Stimulated activated CD8-positive, alpha-beta memory T cell treated with anti-CD3 and anti-CD28 coated beads, Interleukin-15, amount 100 ng/mL, for 24 hours (primary cell): ENCODE results near the gene MRPL28.
"Not testable (repeated sequence)": the region's sequence is repeated elsewhere in the genome, so short reads cannot be mapped to it uniquely, and the experiment has no call there.

Experiments used
- DNase-seq: peaks from one replicate; pipeline ENCODE4 v3.0.0-alpha.2; 2020; ENCODE audit warnings: low read depth

Gene MRPL28

DNA sequence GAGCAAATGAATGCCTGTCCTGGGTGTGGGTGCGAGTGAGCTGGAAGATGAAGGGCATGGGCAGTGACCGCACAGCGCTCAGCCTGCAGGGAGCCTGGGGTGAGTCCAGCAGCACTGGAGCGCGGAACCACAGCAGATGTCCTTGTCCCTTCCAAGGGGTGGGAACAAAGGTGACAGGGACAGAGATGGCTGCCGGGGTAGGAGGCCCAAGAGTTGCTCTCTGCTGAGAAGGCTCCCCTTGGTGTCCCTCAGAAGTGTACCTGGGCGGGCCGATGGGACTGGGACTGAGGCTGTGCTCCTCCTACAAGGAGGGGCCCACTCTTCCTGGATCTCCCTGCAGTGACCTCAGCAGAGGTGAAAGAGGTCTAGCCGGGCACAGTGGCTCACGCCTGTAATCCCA is 19.0 kb upstream of the MRPL28 start:
- DNase-seq, result no peak

DNA sequence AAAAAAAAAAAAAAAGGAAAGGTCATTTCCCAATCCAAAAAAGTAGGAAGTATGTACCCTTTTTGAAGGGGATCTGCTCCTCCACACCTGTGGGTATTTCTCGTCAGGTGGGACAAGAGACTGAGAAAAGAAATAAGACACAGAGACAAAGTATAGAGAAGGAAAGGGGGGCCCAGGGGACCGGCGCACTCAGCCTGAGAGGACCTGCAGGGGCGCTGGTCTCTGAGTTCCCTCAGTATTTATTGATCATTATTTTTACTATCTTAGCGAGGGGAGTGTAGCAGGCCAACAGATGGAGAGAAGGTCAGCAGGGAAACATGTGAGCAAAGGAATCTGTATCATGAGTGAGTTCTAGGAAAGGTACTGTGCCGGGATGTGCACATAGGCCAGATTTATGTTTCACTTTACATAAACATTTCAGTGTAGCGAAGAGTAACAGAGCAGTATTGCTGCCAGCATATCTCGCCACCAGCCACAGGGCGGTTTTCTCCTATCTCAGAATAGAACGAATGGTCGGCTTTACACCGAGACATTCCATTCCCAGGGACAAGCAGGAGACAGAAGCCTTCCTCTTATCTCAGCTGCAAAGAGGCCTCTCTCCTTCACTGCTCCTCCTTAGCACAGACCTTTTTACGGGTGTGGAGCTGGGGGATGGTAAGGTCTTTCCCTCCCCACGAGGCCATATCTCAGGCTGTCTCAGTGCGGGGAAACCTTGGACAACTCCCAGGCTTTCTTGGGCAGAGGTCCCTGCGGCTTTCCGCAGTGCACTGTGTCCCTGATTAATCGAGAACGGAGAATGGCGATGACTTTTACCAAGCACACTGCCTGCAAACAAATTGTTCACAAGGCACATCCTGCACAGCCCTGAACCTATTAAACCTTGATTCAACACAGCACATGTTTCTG is 17.7 kb upstream of the MRPL28 start:
- DNase-seq, result not testable (repeated sequence)

DNA sequence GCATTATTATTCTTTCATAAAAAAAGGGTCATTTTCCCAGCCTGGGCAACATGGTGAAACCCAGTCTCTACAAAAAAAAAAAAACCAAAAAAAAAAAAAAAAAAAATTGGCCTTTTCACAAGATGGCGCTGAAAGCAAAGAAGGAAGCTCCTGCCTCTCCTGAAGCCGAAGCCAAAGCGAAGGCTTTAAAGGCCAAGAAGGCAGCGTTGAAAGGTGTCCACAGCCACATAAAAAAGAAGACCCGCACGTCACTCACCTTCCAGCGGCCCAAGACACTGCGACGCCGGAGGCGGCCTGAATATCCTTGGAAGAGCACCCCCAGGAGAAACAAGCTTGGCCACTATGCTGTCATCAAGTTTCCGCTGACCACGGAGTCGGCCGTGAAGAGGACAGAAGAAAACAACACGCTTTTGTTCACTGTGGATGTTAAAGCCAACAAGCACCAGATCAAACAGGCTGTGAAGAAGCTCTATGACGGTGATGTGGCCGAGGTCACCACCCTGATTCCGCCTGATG is 16.4 kb upstream of the MRPL28 start:
- DNase-seq, result no peak

DNA sequence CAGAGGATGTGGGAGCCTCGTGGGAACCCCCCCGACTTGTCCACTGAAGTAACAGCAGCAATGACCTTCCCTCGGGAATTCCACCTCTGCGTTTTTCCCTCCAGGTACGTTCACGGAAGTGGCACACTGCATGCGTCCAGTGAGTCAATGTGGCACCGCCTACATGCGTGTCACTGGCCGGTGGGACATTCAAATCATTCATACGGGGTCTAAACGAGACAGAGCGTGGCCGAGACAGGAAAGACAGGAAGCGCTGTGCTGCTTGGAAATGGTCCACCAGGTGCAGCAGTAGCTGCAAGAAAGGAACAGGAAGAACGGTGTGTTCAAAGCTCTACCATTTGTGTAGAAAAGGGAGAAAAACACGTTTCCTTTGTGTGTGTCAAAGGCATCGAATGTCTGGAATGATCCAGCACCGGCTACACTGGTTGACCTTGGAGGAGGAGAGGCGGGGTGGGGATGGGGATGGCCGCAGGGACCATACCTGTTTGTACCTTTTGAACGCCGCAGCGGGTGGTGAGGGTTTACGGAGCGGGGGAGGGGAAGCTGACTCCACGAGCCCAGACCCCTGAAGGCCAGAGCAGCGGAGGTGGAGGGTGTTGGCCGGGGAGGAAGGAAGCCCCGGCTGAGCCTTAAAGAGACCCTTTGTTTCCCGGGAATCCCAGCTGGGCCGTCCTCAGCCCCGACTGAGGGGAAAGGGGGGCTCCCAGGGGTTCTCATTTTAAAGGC is 13.2 kb upstream of the MRPL28 start:
- no peak for DNase-seq

DNA sequence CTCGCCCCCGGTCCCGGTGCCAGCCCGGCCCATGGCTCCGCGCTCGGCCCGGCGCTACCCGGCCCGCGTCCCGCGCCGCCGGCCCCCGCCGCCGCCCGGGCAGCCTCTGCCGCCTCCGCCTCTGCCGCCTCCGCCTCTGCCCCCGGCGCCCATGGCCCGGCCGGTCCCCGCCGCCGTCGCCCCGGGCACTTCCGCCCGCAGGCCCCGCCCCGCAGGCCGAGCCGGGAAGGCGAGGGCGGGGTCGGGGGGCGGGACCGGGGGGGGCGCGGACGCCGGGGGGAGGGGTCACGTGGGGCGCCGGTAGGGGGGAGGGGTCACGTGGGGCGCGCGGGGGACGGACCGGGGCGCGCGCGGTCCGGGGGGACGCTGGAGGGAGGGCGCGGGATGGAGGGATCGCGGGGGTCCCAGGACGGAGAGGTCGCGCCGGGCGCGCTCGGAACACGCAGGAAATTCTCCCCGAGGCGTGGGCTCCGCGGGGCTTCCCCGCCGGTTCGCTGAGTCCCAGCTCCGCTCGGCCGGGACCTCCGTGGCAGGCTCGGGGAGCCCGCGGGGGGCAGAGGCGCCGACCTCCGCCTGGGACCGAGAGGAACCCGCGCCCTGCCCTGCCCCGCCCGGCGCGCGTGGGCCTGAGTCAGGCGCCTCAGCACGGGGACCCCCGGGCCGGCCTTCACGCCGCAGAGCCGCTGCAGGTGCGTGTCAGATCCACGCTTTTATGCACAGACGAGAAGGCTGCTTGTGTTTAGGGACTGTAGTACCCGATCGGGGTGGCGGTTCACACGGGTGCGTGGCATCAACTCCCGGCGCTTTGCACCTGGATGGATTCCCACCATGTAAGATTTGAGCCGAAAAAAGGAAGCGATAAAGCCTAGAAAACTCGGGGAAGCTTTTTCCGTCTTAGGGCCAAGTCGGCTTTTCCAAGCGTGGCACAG is 11.7 kb upstream of the MRPL28 start, which contains the start of gene PGAP6:
TSS of gene PGAP6 (minus strand) at position 190 of the 929 bp plus-strand sequence. CDS start at position 33, 157 bp downstream.
- peak; percentile 45 for DNase-seq

DNA sequence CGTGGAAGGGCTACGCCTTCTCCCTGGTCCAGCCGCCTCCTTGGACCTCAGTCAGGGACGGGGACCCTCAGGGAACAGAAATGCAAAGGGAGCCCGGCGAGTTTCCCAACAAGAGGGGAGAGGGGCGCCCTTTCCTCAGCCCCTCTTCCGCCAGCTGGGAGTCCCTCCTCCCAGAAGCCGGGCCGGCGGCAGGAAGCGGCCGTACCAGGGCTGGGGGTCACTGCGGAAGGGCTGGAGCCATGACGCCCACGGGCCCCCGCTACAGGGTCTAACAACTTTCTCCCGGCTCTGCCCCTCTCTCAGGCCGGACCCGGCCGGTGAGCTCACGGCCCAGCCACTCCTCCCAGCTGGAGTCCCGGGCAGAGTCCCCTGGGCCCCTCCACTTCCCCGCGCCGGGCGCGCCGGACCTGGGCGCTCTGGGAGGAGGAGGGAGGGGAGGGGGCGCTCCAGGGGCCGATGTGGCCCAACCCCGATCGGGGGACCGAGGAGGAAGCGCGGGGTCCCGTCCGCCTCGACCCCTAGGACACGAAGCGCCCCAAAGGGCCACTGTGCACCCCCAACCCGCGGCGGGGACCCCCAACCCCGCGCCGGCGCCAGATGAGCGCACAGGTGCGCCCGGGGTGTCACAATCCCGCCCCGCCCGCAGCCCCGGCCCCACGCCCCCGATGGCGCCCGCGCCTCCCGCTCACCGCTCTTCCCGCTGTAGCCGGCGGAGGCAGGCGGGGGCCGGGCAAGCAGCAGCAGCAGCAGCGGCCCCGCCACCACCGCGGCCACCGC is 10.9 kb upstream of the MRPL28 start:
- DNase-seq, result no peak

DNA sequence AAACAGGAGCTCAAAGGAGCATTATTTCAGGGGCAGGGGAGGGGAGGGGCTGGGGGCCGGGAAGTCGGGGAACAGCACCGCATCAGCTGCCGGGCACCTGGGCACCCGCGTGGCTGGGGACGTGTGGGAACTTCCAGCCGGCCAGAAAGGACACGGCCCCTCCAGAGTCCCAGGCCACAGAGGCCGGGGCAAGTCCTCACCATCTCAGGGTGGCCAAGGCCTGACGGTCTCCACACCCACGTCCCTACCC is 10.3 kb upstream of the MRPL28 start:
- DNase-seq, result no peak

DNA sequence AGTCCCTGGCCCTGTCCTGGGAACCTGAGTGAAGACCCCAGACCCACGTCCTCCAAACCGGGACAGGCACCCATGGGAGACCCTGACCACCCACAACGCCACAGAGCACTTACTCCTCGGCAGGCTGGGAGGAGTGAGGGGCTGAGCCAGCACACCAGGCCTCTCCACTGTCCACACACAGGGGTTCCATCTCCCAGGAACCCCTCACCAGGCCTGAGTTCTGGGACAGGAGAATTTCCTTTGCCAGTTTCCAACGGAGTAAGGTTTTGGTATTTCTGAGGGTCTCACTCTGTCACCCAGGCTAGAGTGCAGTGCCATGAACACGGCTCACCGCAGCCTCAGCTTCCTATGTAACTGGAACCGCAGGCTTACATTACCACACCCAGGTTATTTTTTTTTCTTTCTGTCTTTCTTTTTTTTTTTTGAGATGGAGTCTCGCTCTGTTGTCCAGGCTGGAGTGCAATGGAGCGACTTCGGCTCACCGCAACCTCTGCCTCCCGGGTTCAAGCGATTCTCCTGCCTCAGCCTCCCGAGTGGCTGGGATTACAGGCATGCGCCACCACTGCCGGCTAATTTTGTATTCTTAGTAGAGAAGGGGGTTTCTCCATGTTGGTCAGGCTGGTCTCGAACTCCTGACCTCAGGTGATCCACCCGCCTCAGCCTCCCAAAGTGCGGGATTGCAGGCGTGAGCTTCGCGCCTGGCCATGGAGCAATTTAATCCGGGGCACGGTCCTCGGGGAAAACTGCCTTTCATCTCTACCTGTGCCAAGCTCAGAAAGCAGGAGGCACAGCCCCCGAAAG is 9.8 kb upstream of the MRPL28 start:
- no peak for DNase-seq

DNA sequence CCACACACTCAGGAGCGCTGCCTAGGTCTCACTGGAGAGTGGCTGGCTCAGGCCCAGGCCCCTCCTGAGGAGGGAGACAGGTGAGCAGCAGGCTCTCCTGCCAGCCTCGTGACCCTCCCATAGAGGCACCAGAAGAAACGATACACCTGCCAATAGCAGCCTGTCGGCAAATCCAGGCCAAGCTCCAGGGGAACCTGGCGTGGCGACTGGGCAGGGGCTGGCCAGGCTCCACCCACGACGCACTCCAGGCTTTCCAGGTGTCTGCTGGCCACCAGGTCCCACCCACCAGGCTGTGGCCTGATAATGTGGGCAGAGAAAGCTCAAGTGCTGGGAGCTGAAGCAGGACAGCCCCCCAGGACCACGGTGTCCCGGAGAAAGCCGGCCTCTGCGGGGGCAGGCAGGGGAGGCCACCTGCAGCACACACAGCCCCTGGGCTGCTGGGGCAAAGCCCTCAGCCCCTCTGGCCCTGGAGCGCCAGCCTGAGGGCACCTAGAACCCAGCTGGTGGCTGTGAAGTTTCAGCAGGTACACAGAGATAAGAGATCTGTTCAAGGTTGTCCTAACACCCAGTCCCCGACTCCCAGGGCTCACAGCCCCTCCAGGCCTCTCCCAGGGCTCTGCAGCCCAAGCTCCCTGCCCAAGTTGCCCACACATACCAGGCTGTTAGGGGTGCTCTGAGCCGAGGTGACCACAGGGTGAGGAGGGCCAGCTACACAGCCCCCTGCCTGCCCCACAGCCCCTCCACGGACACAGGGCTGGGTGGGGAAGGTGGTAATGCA is 9.0 kb upstream of the MRPL28 start:
- DNase-seq, result no peak

DNA sequence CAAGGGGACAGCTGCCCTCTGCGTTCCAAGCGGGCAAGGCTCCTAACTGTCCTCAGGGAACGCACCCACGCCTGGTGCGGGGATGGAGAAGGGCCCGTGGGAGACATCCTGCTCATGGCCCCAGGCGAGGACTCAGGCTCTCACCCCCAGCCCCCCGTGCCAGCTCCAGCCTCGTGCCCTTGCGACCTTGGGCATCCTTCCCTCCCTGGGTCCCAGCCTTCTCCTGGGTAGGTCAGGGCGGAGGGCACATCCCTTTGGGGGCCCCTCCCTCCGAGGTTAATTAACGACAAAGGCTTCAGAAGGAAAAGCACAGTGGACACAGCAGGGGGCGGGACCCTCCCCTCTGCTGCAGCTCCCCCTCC is 8.5 kb upstream of the MRPL28 start:
- no peak for DNase-seq

DNA sequence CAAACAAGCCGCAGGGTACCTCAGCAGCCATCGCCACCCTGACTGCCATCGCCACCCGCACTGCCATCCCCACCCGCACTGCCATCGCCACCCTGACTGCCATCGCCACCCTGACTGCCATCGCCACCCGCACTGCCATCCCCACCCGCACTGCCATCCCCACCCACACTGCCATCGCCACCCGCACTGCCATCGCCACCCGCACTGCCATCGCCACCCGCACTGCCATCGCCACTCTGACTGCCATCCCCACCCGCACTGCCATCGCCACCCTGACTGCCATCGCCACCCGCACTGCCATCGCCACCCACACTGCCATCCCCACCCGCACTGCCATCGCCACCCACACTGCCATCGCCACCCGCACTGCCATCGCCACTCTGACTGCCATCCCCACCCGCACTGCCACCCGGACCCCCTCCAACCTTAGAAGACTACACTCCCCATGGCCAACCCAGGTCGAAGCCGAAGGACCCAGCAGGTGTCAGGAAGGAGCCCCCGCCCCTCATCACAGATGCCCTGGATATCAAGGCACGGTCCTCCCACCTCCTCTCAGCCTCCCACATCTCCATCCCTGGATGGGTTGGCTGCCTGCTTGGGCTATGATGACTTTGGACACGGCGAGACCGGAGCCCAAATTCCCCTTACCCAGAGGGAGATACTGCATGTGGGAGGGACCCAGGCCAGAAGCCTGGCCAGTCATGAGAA is 7.9 kb upstream of the MRPL28 start:
- not testable (repeated sequence) for DNase-seq

DNA sequence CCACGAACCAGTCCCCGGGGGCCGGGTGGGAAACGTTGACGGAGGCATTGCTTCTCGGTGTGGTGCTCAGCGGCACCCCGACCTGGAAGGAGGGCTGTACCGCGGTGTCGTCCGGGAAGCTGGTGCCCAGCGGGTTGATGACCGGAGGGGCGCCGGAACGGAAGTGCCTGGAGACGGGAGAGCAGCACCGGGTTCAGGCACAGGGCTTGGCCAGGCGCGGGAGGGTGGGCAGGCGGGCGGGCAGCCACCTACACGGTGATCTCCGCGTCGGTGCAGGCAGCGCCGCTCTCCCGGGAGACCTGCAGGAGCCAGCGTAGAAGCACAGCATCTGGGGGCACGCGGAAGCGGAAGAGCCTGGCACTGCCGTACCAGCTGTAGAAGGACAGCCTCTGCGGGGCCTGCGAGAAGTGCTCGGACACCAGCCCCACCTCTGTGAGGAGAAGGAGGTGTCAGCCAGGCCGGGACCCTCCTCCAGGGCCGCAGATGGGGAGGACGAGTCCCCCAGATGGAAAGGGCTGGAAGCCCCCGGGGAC is 7.1 kb upstream of the MRPL28 start:
- DNase-seq, result no peak

DNA sequence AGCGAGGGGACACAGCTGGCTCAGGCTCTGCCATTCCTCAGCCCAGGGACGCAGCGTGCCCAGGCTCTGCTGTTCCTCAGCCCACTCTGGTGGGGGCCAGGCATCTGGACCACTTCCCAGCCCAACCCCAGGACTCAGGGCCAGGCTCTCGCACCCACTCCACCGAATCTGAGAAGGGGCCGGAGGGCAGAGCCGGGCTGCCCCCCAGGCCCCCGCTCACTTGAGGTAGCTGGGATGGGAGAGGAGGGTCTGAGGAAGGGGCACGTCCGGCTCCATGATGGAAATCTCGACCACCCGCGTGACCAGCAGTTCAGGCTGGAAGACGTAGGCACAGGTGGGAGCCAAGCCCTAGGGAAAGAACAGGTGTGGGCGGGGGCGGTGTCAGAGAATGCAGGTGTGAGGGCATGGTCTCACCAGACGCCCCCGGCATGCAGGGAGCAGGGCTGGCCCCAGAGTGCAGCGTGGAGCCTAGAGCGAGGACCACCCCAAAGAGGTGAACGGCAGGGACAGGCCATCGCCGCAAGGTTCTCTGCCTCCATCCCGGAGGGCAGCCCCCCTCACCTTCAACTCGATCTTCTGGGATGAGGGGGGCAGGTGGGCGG is 6.6 kb upstream of the MRPL28 start:
- no peak for DNase-seq

DNA sequence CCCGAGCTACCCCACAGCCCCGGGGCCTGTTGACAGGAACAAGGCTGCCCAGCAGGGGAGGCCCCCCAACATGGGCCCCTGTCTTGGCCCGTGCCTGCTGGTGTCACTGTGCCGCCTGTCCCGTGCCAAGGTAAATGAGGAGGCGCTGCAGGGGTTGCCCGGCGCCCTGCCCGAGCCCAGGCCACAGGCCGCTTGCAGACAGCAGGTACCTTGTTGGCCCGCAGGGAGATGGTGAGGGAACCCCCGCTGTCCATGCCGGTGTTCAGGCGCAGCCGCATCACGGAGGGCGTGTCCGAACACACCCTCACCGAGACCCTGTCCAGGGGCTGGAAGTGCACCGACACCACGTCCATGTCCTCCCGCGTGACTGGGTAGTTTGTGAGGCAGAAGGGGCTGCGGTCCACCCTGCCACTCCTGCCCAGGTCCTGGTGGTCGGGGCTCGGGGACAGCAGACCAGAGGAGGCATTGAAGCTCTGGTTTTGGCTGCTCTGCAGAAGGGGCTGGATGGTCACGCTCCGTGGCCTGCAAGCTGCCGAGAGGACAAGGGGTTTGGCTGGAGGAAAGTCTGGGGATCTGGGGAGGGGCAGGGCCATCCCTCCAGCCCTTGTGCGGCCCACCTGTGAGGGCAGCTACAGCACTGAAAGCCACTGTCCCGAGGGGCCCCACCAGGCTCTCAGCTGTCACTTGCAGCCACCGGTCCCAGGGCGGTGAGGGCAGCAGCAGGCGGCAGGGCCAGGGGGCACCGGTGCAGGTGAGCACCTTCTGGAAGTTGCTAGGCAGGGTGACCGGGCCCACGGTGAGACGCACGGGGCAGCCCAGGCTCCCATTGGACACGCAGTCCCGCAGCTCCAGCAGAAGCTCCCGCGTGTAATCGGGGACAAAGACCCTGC is 5.8 kb upstream of the MRPL28 start:
- DNase-seq, result no peak

DNA sequence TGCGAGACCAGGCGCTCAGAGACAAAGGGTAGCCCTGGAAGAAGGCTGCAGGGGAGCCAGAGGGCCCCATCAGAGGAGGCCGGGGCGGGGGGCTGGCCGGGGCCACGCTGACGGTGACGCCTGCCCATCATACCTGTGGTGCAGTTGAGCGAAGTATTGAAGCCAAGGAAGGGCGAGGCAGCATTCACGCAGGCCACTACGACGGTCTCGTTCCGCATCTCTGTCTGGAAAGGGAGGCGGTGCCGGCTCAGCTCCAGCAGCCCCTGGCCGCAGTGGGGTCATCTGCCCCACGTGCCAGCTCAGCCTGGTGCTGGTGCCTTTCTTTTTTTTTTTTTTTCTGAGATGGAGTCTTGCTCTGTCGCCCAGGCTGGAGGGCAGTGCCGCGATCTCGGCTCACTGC is 4.9 kb upstream of the MRPL28 start:
- no peak for DNase-seq

DNA sequence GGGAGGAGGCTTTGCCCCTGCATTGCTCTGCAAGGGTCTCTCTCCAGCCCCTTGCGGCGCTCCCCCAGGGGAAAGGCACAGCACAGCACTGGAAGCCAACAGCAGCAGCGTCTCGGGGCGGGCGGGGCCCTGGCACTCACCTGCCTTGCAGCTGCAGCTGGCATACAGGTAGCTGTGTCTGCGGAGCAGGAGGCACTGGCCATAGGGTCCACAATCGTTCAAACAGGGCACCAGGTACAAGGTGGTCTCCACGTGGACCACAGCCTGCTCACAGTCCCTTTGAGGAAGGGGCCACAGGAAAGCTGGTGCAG is 4.2 kb upstream of the MRPL28 start:
- DNase-seq, result no peak

DNA sequence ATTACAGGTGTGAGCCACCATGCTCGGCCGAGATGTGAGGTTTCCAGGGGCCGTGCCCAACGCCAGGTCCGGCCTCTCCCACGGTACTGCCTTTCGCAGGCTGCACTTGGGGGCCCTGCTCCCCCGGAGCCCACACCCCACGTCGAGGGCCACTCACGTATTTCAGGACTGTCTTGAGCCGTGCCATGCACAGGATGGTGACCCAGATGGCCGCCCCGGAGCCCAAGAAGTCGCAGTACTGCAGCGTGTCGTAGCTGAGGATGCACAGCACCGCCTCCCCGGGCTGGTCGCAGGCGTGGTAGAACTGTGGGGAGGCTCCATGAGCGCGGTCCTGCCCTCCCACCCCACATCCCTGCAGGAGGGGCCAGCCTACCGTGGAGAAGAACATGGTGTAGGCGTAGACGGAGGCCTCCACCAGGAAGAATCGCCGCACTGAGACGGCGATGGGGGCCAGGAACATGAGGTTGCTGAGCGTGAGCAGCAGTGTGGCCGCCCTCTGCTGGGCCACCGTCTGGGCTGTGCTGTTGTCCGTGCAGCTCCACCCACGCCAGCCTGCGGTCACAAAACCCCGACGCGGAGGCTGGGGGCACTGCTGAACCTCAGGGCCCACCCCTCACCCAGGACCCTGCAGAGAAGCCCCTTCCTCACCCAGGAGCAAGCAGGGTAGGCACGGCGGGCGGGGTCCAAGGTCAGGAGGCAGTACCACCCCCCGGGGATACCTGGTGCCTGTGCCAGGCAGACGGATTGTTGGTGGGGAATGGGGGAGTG is 3.7 kb upstream of the MRPL28 start:
- DNase-seq, result no peak
